Endothelial cell of umbilical vein (primary cell): ENCODE data around the gene GLRA2. TPM values are rescaled to one million over a fixed set of nuclear protein-coding genes. Genes with fewer than 3 reads are reported as not detected.

Experiments used
- BruUV-seq: library from RNA; stranded (reverse); fragments of 400-500 nt; replicated peaks from 2 replicates; lab custom pipeline; 2021; lab: Mats Ljungman, UMichigan
- CTCF ChIA-PET: fragments of 300-600, 350-600 bp; sonication (Branson Sonifier 250); formaldehyde crosslinking; loops from one replicate; lab custom pipeline; 2021; ENCODE audit warnings: antibody characterized with exemption, inconsistent platforms; lab: Charles Lee
- POLR2A ChIA-PET: fragments of 300-600, 350-600 bp; sonication (Branson Sonifier 250); formaldehyde crosslinking; loops from one replicate; lab custom pipeline; 2021; ENCODE audit warnings: antibody characterized with exemption, inconsistent platforms; lab: Charles Lee
- DNase-seq: peaks from one replicate; pipeline ENCODE4 v3.0.0-alpha.2; 2011; ENCODE audit warnings: low read depth, low spot score
- FAIRE-seq: peaks from 2 replicates; lab custom pipeline; 2011; peaks lifted over from hg19 to GRCh38; lab: Jason Lieb, UNC
- H2AFZ ChIP-seq: 2 replicates; pipeline ENCODE4 v1.6.0; 2012; ENCODE audit warnings: low read depth, low read length, control low read depth, inconsistent platforms
- H3K27ac ChIP-seq: 2 replicates; pipeline ENCODE4 v1.5.1; 2011; ENCODE audit warnings: low read depth, mild to moderate bottlenecking, control low read depth, low read length, moderate library complexity; ENCODE audit not compliant: insufficient read depth
- H3K27me3 ChIP-seq, 2 experiments: 2 replicates each; pipeline versions ENCODE4 v1.6.0 to v1.6.1; 2011; ENCODE audit warnings: low read length in 2 of 2, mixed read lengths in 1 of 2; ENCODE audit not compliant: control insufficient read depth in 2 of 2, insufficient read depth in 2 of 2
- H3K36me3 ChIP-seq, 2 experiments: 2 replicates in 1 of 2; 3 replicates in 1 of 2; pipeline ENCODE4 v1.5.1; 2011; ENCODE audit warnings: low read length in 2 of 2, mild to moderate bottlenecking in 1 of 2, moderate library complexity in 1 of 2; ENCODE audit not compliant: control insufficient read depth in 2 of 2, insufficient read depth in 2 of 2; ENCODE audit errors: extremely low read depth in 1 of 2
- H3K4me1 ChIP-seq: 3 replicates; pipeline ENCODE4 v1.5.1; 2011; ENCODE audit warnings: mild to moderate bottlenecking, low read length; ENCODE audit not compliant: control insufficient read depth, insufficient read depth; ENCODE audit errors: extremely low read depth
- H3K4me2 ChIP-seq: 2 replicates; pipeline ENCODE4 v1.6.1; 2011; ENCODE audit warnings: low read length, control low read depth, mixed read lengths; ENCODE audit not compliant: insufficient read depth
- H3K4me3 ChIP-seq, 3 experiments: fragments of 200-600 bp in 1 of 3; sonication (generic), shearing (Covaris generic) in 1 of 3; replicated peaks in 1 of 3; 2 replicates each; pipeline ENCODE4 v1.5.1; 2011 to 2016; ENCODE audit warnings: control low read depth in 3 of 3, low read length in 3 of 3, mild to moderate bottlenecking in 2 of 3, inconsistent platforms in 1 of 3, low read depth in 1 of 3, moderate library complexity in 1 of 3; ENCODE audit not compliant: insufficient read depth in 1 of 3
- H3K79me2 ChIP-seq: 2 replicates; pipeline ENCODE4 v1.6.0; 2012; ENCODE audit warnings: low read length, inconsistent platforms; ENCODE audit not compliant: control insufficient read depth, insufficient read depth
- H3K9ac ChIP-seq: replicated peaks from 2 replicates; pipeline ENCODE3; 2011; ENCODE audit warnings: low read length, control low read depth; ENCODE audit not compliant: insufficient read depth; ENCODE audit errors: extremely low read depth
- H3K9me1 ChIP-seq: replicated peaks from 3 replicates; pipeline ENCODE4 v1.6.0; 2011; ENCODE audit warnings: mild to moderate bottlenecking, low read length; ENCODE audit not compliant: control insufficient read depth, insufficient read depth; ENCODE audit errors: extremely low read depth
- H3K9me3 ChIP-seq: replicated peaks from 2 replicates; pipeline ENCODE4 v1.5.1; 2012; ENCODE audit warnings: low read length, inconsistent platforms; ENCODE audit not compliant: control insufficient read depth, insufficient read depth
- H4K20me1 ChIP-seq: replicated peaks from 2 replicates; pipeline ENCODE3; 2011; ENCODE audit warnings: mild to moderate bottlenecking, low read length; ENCODE audit not compliant: control insufficient read depth, insufficient read depth; ENCODE audit errors: extremely low read depth
- CTCF ChIP-seq, 2 donors: IDR thresholded peaks; 1 replicate in 1 of 2; 2 replicates in 1 of 2; pipeline ENCODE4 v1.5.1; 2011; ENCODE audit warnings: low read length in 2 of 2, mild to moderate bottlenecking in 2 of 2, moderate library complexity in 2 of 2, control low read depth in 1 of 2, inconsistent platforms in 1 of 2, low read depth in 1 of 2; ENCODE audit not compliant: insufficient read depth in 1 of 2; ENCODE audit errors: extremely low read depth in 1 of 2
- EZH2 ChIP-seq: IDR thresholded peaks from 2 replicates; pipeline ENCODE4 v1.6.1; 2012; ENCODE audit warnings: borderline replicate concordance, low read depth, mild to moderate bottlenecking, moderate library complexity, low read length, inconsistent platforms; ENCODE audit not compliant: severe bottlenecking
- FOS ChIP-seq: IDR thresholded peaks from 2 replicates; pipeline ENCODE4 v1.6.1; 2011; ENCODE audit warnings: mild to moderate bottlenecking, low read length, moderate library complexity, borderline replicate concordance; ENCODE audit not compliant: insufficient read depth
- GATA2 ChIP-seq: IDR thresholded peaks from 2 replicates; pipeline ENCODE4 v1.7.0; 2011; ENCODE audit warnings: low read depth, mild to moderate bottlenecking, moderate library complexity, mixed read lengths, low read length; ENCODE audit not compliant: insufficient read length, insufficient read depth
- JUN ChIP-seq: IDR thresholded peaks from 2 replicates; pipeline ENCODE4 v1.6.1; 2011; ENCODE audit warnings: borderline replicate concordance, low read depth; ENCODE audit not compliant: insufficient read length, insufficient read depth
- MAX ChIP-seq: IDR thresholded peaks from 2 replicates; pipeline ENCODE4 v1.6.1; 2011; ENCODE audit not compliant: insufficient read depth, insufficient read length
- MYC ChIP-seq: IDR thresholded peaks from one replicate; pipeline ENCODE4 v1.6.1; 2011; ENCODE audit warnings: mild to moderate bottlenecking, low read depth, low read length
- POLR2A ChIP-seq: IDR thresholded peaks from 2 replicates; pipeline ENCODE4 v1.6.1; 2012; ENCODE audit warnings: low read depth, mild to moderate bottlenecking, control low read depth, low read length
- POLR2AphosphoS5 ChIP-seq: IDR thresholded peaks from 2 replicates; pipeline ENCODE4 v1.6.1; 2012; ENCODE audit warnings: low read depth, mild to moderate bottlenecking, control low read depth, low read length, moderate library complexity; ENCODE audit not compliant: insufficient read depth
- dilution Hi-C: fragments of 300-500 bp; cut with MboI; formaldehyde crosslinking; loops from one replicate; pipeline ENCODE4 v1.15.0; 2019; ENCODE audit warnings: low sequenced_read_pairs; ENCODE audit not compliant: extremely low pct_ligation_motif_present
- intact Hi-C: fragments of 100-400 bp; cut with micrococcal nuclease; formaldehyde crosslinking; loops from one replicate; pipeline ENCODE4 v1.10.0; 2022
- polyA plus RNA-seq, 4 experiments: library from polyadenylated mRNA; depleted of rRNA in 3 of 4; stranded (reverse) in 3 of 4; unstranded in 1 of 4; fragments of >200 nt; gene quantifications; 2 replicates each; pipeline versions ENCODE4 v1.2.1 to v1.2.3, GENCODE V29; 2011 to 2012; ENCODE audit warnings: missing spikeins in 1 of 4
- total RNA-seq: library from RNA; stranded (reverse); gene quantifications from 2 replicates; pipeline ENCODE4 v1.2.3, GENCODE V29; 2021

The GLRA2 gene
- total and polyA plus RNA-seq, 2 donors (not counting 3 experiments of a cell fraction or from before 2014, with no cell fraction given) = not detected

DNA sequence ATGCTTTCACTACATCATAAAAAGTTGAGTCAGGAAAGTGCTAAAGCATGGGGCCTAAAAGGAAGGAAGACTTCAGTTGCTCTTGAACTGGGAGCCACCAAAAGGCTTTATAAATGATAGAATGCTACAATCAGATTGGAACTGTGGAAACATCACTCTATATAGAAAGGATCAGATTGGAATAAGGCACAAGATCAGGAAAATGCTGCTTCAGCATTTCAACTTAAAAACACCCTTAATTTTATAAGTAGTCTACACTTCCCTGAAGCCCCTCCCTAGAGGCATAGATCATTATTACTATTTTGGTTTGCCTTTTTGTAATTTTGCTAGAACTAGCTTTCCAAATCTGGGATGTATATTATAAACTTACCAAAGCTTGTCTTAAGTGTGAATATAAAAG is 172.8 kb downstream of the GLRA2 start:
- Histone ChIP-seq H3K4me3 (no peak overlapping the region), H2AFZ (no peak overlapping the region), H3K27me3 (no peaks in the 10 kb centered on the region), H3K79me2 (no peaks in the 10 kb centered on the region), H3K9me1 (no peaks in the 10 kb centered on the region), H3K36me3 (no peaks in the 10 kb centered on the region), H3K9ac (no peak overlapping the region), H3K9me3 (no peaks in the 10 kb centered on the region), H3K27ac (no peak overlapping the region), H4K20me1 (no peaks in the 10 kb centered on the region), H3K4me1 (no peaks in the 10 kb centered on the region), H3K4me2 (no peak overlapping the region)
- TF ChIP-seq GATA2 (no peak), MAX (no peak), FOS (no peak), POLR2AphosphoS5 (no peak), MYC (no peak), CTCF (IDR thresholded peaks at IDR 0.05; ENCODE audit: extremely low read depth in 1 of 2, insufficient read depth in 1 of 2, low read depth in 1 of 2, low read length in 2 of 2) (no peak), JUN (no peak), POLR2A (no peak), EZH2 (no peak)
- ChIA-PET POLR2A (no interaction called here), CTCF (no interaction called here)
- intact Hi-C loops = no loop called here
- no peak for FAIRE-seq
- no peak for DNase-seq
- BruUV-seq = no TSS peak
- dilution Hi-C loops = no loop called here
